ENCODE measurements around the gene JTB.

The JTB gene

DNA sequence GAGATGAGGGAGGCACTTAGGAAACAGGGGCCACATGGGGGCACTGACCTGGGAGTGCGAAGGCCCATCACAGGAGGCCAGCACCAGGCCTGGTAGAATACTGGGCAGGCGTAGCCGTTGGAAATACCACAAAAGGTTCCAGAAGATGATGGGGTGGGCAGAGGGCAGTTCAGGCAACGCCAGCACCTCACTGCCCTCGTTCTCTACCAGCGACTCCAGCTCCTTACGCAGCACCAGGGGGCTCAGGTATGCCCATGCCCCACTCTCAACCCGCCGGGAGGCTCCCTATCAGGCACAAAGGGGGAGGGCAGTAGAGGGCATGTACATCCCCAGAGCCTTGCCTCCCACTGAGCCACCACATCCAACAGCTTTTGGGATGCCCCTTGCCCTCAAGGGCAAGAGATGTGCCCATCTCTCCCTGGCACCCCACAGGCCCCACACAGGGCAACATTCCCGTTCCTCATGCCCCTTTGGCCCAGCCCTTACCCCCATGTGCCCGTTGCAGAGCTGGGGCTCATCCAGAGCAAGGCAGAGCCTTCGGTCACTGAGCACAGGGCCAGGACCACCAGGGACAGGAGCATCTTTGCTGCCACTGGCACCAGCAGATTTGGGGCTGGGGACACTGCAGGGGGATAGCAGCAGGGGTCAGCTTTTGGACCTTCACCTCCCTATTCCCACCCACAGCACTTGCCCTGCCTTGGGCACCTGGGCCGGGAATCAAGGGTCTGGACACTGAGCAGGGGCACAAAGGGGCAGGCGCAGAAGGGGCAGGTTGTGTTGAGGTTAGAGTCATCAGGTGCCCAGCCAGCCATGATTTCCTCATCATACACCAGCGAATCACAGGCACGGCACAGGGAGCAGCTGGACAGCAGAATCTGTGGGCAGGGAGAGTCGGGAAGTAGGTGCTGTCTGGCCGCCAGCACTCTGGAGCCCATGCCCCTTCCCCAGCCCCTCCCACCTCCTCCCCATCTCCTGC, 45.0 kb downstream of the JTB start:
- DNase-seq (ENCODE audit: low spot score) = peak; percentile 57

DNA sequence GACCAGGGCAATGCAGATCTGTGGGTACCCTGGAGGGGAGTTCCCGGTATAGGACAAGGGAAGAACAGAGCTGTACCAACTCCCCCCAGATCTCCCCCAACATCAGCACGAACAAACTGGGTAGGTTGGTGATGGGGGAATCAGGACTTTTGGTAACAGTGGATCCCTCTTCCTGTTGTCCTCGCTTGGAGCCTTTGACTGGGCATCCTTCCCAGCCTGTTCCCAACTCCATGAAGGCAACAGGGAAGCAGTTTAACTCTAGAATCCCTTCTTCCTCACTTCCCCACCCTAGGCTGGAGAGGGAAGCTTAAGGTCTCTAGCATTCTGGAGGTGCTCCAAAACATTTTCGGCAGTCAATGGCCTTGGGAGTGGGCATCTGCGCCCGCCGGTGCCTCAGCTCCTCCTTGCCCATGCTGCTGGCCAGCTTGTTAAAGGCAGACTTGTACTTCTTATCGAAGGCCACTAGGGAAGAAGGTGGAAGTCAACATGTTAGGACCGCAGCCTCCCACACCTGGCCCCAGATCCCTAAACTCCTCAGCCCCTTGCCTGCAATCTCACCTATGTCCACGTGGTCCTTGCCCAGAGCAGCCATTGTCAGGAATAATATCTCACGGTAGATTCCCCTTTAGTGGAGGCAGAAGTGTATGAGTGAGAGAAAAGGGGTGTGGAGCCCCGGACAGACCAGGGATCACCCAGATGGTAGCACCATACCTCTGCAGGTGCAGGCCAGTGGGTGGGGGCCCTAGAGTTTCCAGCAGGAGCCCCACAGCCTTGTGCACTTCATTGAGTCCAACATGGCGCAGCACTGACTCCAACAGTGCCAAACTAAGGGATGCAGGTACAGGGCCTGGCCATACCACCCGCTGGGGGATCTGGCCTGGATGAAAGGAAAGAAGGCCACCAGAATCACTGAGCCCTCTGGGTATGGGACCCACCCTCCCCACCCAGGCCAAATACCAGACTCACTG, 47.2 kb downstream of the JTB start:
- no peak for DNase-seq (ENCODE audit: low spot score)

DNA sequence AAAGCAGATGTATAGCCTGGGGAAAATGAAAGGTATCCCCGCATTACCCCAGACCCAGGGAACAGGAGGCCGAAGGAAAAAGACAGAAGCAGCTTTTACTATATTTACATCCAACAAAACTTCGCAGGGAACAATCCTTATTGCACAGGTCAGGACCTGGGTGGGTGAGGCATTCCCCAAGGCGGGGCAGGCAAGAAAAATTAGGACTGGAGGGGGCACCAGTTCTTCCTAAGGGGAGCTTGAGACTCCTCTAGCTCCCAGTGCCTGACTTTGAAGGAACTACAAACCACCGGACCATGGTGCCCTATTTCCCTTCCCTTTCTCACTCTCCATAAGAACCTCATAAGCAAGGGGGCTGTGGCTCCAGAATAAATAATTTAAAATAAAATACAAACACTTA, 48.0 kb downstream of the JTB start:
- DNase-seq (ENCODE audit: low spot score) = no peak

DNA sequence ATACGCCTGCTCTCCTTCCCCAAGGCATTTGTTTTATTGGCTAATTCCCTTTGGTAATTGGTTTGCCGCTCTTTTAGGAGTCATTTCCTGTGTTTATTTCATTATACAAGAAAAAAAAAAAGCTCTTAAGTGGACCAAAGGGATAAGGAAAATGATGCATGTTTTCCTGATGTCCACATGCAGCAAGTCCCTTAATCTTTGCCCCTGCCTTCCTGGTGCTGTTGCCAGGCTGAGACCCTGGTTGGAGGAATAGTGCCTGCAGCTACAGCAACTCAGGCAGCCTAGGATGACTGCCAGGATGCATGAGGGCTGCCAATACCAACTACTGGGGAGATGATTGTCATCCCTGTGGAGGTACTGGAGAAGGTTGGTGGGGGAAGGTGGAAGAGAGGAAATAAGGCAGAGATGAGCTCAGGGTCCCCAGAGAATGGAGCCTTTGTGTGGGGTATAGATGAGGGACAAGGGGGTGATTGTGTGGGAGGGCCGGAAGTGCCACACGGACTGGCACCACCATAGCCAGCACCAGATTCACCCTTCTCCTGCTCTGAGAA, 48.6 kb downstream of the JTB start:
- DNase-seq (ENCODE audit: low spot score) = no peak

DNA sequence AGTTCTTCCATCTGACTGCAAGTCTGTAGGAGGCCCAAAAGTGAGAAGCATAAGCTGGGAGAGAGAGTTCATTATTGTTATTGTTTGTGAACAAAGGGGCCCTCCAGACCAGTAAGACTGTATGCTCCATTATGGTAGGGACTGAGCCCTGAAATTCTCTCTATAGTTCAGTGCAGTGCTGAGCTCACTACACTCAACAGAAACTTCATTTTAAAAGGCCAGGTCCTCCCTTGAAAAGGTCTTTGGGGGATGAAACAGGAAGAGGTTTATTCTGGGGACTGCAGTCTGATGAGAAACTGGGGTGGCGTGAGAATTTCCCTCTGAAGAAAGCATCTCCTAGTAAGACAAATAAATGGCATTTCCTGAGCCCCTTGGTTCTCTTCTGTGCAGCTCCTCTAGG, 49.2 kb downstream of the JTB start:
- no peak for DNase-seq (ENCODE audit: low spot score)

DNA sequence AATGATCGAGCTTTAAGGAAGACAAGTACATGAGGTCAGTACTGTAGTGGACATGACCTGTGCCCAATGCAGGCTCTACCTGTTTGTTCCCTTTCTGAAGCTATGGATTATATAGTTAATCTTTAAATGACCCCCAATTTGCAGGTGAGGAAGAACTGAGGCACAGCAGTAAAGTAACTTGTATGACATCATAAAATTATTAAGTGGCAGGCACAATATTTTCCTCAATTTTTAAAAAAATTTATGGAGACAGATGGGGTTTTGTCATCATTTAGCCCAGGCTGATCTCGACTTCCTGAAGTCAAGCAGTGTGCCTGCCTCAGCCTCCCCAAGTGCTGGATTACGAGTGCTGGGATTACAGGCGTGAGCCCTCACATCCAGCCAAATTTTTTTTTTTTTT, 51.1 kb downstream of the JTB start:
- no peak for DNase-seq (ENCODE audit: low spot score)

Measured in left forelimb (tissue), 1 donor.